ENCODE measurements around the gene CNTRL.
"Not testable (repeated sequence)": the region's sequence is repeated elsewhere in the genome, so short reads cannot be mapped to it uniquely, and the experiment has no call there.

The CNTRL gene

DNA sequence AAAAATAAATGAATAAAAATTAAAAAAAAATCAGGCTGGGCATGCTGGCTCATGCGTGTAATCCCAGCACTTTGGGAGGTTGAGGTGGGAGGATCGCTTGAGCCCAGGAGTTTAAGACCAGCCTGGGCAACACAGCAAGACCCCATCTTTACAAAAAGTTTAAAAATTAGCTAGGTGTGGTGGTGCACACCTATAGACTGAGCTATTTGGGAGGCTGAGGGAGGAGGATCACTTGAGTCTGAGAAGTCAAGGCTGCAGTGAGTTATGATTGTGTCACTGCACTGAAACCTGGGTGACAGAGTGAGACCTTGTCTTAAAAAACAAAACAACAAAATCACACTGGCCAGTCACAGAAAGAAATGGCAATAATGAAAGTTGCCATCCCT is 3.4 kb upstream of the CNTRL start:
- no peak for DNase-seq (ENCODE audit: low spot score)

DNA sequence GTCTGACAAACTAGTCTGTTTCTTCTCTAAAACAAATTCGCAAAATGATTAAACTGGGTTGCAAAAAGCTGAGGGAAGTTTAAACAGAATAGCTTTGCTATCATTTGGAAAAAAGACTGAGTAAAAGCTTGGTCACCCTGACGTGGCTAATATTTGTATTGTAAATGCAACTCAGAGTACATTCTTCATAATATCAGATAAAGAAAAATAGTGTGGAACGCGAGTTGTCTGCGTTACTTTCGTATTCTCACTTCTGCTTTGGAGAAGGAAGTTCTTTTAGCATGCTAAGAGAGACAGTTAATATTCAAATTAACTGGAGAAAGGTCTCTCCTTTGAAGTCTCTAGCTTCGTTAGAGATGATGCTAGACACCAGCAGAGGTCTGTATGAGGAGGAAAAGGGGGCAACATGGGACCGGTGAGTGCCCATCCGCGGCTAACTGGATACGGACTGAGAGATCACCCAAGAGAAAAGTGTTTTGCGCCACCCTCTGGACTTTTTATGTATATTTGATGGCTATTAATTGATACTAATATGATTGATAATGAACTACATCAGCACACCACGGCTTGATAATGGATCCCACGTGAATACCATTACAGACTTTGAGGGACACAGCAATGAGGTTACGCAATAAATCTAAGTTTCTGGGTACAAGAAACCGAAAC is 2.9 kb upstream of the CNTRL start:
- no peak for DNase-seq (ENCODE audit: low spot score)

DNA sequence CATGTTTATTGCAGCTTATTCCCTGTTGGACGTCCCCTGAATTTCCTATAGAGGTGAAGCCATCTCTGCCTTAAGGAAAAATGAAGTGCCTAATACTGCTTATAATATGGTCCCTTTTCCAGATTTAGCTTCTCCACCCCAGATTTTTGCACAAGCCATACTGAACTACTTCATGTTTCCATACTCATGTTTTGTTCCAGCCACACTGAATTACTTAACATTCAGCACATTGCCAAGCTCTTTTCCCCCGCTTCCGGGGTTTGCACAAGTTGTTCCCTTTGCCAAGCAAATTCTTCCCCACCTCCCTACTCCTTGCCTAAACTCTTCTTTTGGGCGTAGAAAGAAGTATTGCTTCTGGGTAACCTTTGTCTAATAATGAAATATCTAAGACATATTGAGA is 1.7 kb upstream of the CNTRL start:
- no peak for DNase-seq (ENCODE audit: low spot score)

DNA sequence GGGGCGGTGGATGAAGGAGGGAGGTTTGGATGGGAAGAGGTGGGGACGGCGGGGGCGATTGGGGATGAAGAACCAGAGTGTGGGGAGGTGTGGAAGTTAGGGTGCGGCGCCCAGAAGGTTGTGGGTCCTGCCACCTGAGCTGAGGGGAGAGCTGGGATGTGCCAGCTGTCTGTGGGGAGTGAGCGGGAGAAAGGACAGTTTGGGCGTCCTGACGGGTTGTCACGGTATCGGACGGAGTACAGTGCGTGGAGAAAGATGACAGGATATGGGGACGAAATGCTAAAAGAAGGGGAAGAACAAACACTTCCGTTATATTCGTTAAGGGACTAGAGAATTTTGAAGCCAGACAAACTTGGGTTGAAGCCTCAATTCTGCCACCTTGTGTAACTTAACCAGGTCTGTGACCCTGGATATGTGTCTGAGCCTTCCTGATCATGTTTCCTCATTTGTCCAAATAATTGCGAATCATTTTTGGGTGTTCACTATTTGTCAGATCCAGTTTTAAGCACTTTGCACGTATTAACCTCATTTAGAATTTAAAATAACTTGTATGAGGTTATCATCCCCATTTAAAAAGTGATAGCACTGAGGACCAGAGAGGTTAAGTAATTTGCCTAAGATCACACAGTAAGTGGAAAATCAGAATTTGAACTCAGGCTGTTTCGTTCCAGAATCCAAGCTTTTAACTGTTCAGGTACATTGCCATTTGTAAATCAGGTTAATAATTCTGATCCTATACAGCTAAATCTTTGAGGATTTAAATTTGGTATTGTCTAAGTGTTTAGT is 689 bp downstream of the CNTRL start:
- DNase-seq (ENCODE audit: low spot score), result no peak

DNA sequence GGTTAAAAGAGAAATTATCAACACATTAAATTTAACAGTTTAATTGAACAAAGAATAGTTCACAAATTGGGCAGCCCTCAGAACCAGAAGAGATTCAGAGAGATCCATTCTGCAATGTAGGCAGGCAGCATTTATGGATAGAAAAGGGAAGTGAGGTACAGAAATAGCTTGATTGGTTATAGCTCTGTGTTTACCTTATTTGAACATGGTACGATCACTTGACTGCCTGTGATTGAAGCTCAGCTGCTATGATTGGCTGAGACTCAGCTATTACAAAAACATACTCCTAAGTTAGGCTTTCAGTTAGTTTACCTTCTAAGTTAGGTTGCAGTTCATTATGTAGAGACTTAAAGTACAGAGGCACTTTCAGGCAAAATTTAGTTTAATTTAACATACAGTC is 7.3 kb downstream of the CNTRL start:
- no peak for DNase-seq (ENCODE audit: low spot score)

DNA sequence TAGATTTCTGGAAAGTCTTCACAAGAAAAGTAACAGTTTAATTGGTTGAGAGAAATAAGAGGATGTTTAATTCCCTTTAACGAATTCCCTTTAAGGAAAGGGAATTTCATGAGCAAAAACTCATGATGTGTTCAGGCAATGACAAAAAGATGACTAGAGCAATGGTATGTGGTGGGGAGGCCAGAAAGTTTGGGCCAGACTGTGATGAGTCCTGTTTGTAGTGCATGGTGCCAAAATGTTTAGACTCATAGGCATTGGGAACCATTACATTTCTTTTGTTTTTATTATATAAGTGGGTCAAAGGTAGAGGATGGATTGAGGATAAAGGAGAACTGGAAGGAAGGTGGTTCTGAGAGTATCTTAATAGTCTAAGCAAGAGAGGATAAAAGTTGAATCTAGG is 10.9 kb downstream of the CNTRL start:
- DNase-seq (ENCODE audit: low spot score), result no peak

DNA sequence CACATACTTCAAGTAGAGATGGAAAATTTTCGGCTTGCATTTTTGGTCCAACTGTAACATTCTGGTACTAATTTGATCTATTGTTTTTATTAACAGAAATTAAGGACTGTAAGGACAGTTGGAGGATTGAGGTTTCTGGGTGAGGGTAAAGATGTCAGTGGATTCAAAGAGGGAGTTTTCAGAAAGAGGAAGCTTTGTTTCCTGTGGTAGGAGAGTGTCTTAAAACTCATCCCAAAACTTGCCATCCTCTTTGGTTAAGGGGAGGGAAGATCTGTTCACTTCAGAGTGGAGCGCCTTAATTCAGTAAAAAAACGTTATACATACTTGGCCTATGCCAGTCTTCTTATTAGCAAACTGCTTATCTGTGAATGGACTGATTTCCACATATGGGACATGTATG is 13.8 kb downstream of the CNTRL start:
- no peak for DNase-seq (ENCODE audit: low spot score)

DNA sequence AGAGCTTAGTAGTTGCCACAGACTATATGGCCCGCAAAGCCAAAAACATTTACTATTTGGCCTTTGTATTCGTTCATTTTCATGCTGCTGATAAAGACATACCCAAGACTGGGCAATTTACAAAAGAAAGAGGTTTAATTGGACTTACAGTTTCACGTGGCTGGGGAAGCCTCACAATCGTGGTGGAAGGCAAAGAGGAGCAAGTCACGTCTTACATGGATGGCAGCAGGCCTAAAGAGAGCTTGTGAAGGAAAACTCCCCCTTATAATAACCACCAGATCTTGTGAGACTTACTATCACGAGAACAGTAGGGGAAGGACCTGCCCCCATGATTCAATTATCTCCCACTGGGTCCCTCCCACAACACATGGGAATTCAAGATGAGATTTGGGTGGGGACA is 16.0 kb downstream of the CNTRL start:
- DNase-seq (ENCODE audit: low spot score), result not testable (repeated sequence)

DNA sequence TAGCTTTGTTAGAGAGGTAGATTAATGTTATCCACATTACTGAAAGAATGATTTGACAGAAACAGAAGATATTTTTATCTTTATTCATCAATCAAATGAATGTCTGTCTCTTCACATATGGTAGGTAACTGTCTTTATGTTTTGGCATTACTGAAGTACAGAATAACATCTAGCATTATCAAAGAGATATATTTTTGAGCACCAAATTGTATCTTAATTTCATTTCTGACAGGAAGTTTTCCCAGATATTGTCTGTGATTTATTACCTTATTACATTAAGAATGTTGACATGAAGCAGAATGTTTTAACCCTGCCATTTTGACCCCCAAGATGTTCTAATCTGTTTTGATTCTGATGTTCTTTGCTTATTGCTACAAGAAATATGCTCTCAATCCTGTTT is 20.3 kb downstream of the CNTRL start:
- no peak for DNase-seq (ENCODE audit: low spot score)

DNA sequence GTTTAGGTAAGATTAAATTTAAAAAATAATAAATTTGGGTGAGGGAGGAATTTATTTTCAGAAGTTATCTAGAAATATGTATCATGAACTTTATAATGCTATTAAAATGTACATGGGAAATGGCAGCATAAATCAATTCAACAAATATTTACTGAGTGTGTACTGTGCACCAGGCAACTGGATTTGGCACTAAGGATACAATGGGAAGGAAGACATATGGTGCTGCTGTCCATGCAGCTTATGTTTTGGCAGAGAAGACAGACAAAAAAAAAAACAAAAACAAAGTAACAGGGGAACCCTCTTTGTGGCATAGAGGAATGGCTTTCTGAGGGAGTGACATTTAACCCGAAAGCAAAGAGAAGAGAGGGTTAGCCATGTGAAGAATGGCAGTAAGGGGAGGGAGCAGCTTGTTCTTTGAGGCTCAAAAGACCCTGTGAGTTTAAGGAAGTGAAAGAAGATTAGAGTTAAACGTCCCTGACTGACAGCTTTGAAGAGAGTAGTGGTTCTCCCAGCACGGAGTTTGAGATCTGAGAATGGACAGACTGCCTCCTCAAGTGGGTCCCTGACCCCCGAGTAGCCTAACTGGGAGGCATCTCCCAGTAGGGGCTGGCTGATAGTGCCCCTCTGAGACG is 23.9 kb downstream of the CNTRL start:
- no peak for DNase-seq (ENCODE audit: low spot score)

DNA sequence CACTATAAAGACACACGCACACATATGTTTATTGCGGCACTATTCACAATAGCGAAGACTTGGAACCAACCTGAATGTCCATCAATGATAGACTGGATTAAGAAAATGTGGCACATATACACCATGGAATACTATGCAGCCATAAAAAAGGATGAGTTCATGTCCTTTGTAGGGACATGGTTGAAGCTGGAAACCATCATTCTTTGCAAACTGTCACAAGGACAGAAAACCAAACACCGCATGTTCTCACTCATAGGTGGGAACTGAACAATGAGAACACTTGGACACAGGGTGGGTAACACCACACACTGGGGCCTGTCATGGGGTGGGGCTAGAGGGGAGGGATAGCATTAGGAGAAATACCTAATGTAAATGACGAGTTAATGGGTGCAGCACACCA is 29.3 kb downstream of the CNTRL start:
- not testable (repeated sequence) for DNase-seq (ENCODE audit: low spot score)

DNA sequence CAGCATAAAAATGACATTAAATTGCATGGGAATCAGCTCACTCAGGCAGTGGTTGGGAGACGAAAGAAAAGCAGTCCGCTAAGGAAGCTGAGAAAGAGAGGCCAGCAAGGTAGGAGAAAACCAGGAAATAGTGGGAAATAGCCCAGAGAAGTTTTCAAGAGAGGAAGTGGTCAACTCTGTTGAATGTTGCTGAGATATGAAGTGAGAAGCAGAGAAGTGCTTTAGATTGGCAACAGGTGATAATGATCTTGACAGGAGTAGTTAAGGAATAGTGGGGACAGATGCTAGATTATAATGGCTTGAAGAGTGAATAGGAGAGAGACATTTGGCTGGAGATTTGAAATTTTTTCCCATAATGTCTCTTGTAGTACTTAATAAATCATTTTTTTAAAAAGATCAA is 30.8 kb downstream of the CNTRL start:
- no peak for DNase-seq (ENCODE audit: low spot score)

DNA sequence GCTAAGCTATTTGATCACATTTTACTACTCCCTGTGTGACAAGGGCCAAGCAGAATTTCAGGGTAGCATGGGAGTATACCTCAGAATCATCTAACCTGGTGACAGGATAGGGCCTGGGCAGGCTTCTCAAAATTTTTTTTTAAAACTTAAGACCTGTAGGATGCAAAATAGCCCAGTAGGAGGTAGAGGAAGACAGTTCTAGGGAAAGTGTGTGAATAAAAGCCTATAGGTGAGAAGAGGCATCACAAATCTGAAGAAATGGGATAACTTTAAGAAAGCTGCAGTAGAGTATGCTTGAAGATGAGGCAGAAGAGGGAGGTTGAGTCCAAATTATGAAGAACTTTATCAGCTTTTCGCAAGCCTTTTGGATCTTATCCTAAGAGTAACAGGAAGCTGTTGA is 32.3 kb downstream of the CNTRL start:
- DNase-seq (ENCODE audit: low spot score), result no peak

DNA sequence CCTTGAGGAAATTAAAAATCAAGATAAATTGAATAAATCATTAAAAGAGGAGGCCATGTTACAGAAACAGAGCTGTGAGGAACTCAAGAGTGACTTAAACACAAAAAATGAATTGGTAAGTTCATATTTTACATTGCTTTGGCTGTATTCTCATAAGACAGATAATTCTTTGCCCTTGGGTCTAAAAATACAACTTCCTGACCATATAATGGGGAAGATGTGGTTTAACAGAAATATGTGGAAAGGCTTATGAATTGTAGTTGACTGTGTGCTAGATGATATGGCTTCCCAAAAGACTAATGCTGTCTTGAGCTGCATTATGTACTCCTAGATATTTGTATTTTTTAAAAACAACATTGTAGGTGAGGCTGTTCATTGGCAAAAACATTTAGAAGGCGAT is 33.1 kb downstream of the CNTRL start:
- no peak for DNase-seq (ENCODE audit: low spot score)

DNA sequence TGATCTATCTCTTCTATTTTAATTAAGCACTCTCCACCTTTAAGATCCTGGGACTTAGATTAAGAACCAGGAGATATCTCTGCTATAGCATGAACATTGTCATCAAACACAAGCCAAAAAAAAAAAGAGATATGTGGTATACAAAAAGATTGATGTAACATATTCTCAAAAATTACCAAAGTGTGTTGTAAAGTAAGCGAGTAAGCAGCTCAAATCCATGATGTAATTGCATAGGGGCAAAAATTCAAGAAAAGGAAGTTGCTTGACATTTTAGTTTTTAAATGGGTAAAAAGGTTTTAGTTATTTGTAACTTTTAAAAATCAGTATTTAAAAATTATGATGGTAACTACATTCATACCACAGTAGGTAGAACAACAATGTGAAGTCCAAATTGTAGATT is 40.7 kb downstream of the CNTRL start:
- no peak for DNase-seq (ENCODE audit: low spot score)

DNA sequence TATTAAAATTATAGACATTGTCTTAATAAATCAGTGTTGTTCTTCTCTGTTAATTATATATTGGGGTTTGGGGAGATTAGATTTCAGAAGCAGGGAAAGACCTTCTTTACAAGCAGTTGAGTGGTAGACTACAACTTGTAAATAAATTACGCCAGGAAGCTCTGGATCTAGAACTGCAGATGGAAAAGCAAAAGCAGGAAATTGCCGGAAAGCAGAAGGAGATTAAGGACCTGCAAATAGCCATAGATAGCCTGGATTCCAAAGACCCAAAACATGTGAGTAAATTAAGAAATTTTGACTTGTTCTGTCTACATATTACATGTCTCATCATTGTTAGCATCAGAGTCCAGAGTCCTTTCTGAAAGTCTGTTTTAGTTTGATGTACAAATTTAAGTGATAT is 43.5 kb downstream of the CNTRL start:
- no peak for DNase-seq (ENCODE audit: low spot score)

DNA sequence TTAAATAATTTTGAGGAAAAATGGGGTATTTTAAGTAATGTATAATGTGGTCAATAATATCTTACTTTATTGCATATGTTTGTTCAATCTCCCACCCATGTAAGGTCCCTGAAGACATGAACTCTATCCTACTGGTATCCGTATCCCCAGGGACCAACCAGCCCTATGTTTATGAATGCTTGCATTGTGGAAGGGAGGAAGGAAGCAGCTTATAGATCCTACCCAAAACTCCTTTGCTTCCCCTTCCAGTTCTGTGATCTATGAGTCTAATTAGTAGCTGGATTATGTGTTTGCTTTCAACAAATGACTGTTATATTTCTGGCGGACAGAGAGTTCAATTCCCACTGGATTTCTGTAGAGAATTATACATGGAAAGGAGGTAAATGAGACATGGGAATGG is 45.6 kb downstream of the CNTRL start:
- DNase-seq (ENCODE audit: low spot score), result no peak

DNA sequence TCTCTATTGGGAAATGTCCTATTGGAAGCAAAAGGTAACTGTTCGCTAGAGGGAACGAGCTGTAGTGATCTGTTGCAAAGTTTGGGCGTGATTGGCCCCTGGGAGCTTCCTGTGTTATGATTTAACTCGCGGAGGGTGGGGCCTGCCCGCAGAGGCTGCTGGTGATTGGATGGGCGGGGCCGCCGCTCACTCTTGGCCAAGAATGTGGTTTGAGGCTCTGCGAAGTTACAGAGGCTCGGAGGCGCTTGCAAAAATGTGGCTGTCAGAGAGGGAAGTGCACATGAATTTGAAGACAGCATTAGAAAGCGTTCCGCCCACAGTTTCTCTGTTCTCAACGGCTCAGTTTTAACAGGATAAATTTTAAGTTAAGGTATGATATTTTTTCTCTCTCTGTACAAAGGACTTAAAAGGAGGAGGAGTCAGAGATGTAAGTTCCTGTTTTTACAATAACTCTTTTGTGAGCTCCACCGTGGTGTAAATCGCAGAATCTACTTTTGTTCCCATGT is 46.9 kb downstream of the CNTRL start:
- DNase-seq (ENCODE audit: low spot score), result peak; percentile 93

DNA sequence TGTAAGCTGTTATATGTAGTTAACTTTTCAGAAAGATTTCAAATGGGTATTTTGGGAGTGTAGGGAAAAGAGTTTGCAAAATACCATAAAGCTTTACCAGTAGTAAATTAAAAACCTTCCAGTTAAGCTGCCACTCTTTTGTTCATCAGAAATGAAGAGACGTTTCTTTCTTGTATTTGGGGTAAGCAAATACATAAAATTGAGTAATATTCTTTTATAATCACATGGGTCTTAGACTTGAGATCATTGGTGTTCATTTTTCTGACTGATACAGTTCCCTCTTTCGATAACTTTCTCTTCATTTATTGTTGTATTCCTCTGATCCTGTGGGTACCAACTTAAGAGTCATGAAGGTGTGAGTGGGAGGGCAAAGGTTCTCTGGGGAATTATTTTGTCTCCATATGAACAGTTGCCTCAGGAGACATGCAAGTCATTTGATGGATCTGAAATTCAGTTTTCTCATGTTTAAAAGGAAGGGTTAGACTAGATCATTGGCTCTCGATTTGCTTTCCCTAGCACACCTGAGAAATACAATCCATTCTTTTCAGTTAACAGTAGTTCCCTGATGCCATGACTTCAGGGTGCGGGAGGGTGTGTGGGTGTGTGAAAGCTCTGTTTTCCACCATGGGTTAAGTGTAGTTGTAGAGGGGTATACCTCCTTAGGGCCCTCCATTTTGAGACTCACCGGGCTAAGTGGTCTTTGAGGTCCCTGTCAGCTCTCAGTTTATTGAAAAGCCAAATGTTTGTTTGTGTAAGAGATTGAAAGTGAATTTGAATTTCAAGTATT is 47.7 kb downstream of the CNTRL start:
- no peak for DNase-seq (ENCODE audit: low spot score)

DNA sequence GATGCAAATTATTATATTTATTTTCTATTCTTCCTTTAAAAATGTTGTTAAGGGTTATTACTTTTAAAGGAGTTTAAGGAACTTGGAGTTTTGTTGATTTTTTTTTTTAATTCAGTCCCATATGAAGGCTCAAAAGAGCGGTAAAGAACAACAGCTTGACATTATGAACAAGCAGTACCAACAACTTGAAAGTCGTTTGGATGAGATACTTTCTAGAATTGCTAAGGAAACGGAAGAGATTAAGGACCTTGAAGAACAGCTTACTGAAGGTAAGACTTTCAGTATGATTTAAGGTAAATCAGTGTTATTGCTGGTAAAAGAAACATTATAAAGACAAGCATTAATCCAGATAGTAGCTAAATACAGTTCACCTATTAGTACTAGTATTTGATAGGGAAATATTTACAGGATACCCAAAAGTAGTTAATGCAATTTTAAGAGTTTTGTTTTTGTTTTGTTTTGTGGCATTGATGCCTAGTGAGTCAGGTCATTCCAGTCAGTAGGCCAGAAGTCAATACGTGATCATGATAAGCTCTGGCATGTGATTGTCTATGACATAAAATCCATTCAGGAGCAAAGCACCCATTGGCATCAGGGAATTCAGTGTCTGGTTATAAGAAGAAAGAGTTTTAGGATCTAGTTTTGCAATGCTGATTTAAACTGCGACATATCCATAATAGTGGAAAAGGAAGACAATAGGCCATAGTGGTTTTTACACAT is 49.2 kb downstream of the CNTRL start:
- no peak for DNase-seq (ENCODE audit: low spot score)

DNA sequence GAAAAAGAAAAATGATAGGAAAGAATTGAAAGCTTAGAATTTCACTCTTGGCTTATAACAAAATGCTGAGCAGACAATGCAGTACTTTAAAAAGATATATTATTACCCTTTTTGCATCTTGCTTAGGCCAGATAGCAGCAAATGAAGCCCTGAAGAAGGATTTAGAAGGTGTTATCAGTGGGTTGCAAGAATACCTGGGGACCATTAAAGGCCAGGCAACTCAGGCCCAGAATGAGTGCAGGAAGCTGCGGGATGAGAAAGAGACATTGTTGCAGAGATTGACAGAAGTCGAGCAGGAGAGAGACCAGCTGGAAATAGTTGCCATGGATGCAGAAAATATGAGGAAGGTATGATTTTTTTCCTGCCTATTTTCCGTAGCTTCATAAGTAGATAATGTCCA is 50.8 kb downstream of the CNTRL start:
- no peak for DNase-seq (ENCODE audit: low spot score)

DNA sequence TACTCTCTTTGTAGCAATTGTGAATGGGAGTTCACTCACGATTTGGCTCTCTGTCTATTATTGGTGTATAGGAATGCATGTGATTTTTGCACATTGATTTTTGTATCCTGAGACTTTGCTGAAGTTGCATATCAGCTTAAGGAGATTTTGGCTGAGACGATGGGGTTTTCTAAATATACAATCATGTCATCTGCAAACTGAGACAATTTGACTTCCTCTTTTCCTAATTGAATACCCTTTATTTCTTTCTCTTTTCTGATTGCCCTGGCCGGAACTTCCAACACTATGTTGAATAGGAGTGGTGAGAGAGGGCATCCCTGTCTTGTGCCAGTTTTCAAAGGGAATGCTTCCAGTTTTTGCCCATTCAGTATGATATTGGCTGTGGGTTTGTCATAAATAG is 54.6 kb downstream of the CNTRL start:
- not testable (repeated sequence) for DNase-seq (ENCODE audit: low spot score)
